Upper lobe of left lung (tissue), 6 donors: ENCODE data around the gene PTCHD4. TPM values are rescaled to one million over a fixed set of nuclear protein-coding genes. Genes with fewer than 3 reads are reported as not detected.

ENCODE experiments used
- ATAC-seq, 2 donors: fragments of 200-7000 bp; cut with Tn5 transposase; one replicate each; pipeline ENCODE4 v1.9.1; 2022; ENCODE audit warnings: mild to moderate bottlenecking in 2 of 2, moderate library complexity in 2 of 2; ENCODE audit not compliant: low FRiP score in 2 of 2
- DNase-seq, 2 donors: peaks; one replicate each; pipeline ENCODE4 v3.0.0-alpha.2; 2019 to 2020
- H3K27ac ChIP-seq, 4 donors: fragments of 200-600 bp; sonication (generic); one replicate each; pipeline ENCODE4 v1.5.1; 2016 to 2019
- H3K27me3 ChIP-seq, 4 donors: fragments of 200-600 bp; sonication (generic); one replicate each; pipeline ENCODE4 v1.5.1; 2017 to 2019
- H3K36me3 ChIP-seq, 4 donors: fragments of 200-600 bp; sonication (generic); one replicate each; pipeline ENCODE4 v1.5.1; 2016 to 2019
- H3K4me1 ChIP-seq, 4 donors: fragments of 200-600 bp; sonication (generic); one replicate each; pipeline ENCODE4 v1.5.1; 2018 to 2019
- H3K4me3 ChIP-seq, 4 donors: fragments of 200-600 bp; sonication (generic); one replicate each; pipeline ENCODE4 v1.5.1; 2017 to 2019; ENCODE audit warnings: mild to moderate bottlenecking in 2 of 4, moderate library complexity in 1 of 4
- H3K9me3 ChIP-seq, 4 donors: fragments of 200-600 bp; sonication (generic); one replicate each; pipeline ENCODE4 v1.5.1; 2018 to 2019
- CTCF ChIP-seq, 6 experiments: fragments of 450-650 bp in 4 of 6; fragments of 200-600 bp in 2 of 6; sonication (generic) in 2 of 6; IDR thresholded peaks; one replicate each; pipeline ENCODE4 v1.5.1; 2016 to 2019; ENCODE audit warnings: antibody characterized with exemption in 6 of 6
- EP300 ChIP-seq, 4 donors: sonication (generic); formaldehyde crosslinking; IDR thresholded peaks; one replicate each; pipeline ENCODE4 v1.5.1; 2017; ENCODE audit warnings: antibody characterized with exemption in 4 of 4, control low read depth in 2 of 4
- POLR2A ChIP-seq, 4 donors: fragments of 450-650 bp; IDR thresholded peaks; one replicate each; pipeline ENCODE4 v1.5.1; 2016 to 2017; ENCODE audit warnings: antibody characterized with exemption in 4 of 4, mild to moderate bottlenecking in 2 of 4
- POLR2AphosphoS5 ChIP-seq, 2 donors: sonication (generic); formaldehyde crosslinking; IDR thresholded peaks; one replicate each; pipeline ENCODE4 v1.5.1; 2017; ENCODE audit warnings: antibody characterized with exemption in 2 of 2
- WGBS, 2 donors: methylation state at CpG; one replicate each; pipeline ENCODE4 v1.1.5; 2017 to 2018; 5-methylcytosine and 5-hydroxymethylcytosine counted together
- total RNA-seq, 6 donors: library from RNA; depleted of rRNA in 4 of 6; stranded (reverse); fragments of >200 nt in 4 of 6; gene quantifications; one replicate each; pipeline versions ENCODE4 v1.1.0 to v1.2.1, GENCODE V29; 2016 to 2021
- donor health status: DM: no; HTN: no; CAD: no; lungs with moderate emphysema.
- donor health status: DM: no; HTN: yes; CAD: no; lungs with severe emphysema.

The PTCHD4 gene
- total RNA-seq, 6 donors from 2014 or later, result 0.15 to 2.1 (median 0.67) TPM

- H3K27ac ChIP-seq, result no peak overlapping the region
- TF ChIP-seq POLR2AphosphoS5 (IDR thresholded peaks at IDR 0.05) (no peak), CTCF (IDR thresholded peaks at IDR 0.05) (peak in 2 of 6 experiments; percentile 12), POLR2A (IDR thresholded peaks at IDR 0.05) (no peak)
- WGBS, 2 donors, result 12 to 18% methylated on average over 1 of the region's 1 CpG
- H3K9me3 ChIP-seq, result no peaks in the 10 kb centered on the region
- H3K27me3 ChIP-seq, result no peaks in the 10 kb centered on the region
- no peaks in the 10 kb centered on the region for H3K4me1 ChIP-seq
- DNase-seq, result no peak
- H3K4me3 ChIP-seq, result no peak overlapping the region
- no peaks in the 10 kb centered on the region for H3K36me3 ChIP-seq
- no peak for ATAC-seq
Observed at GRCh38 chr6:48087448-48087847, 23.5 kb downstream of the PTCHD4 start.

GRCh38 chr6:48086187-48086586 is 24.8 kb downstream of the PTCHD4 start:
- TF ChIP-seq CTCF (IDR thresholded peaks at IDR 0.05) (no peak), POLR2A (IDR thresholded peaks at IDR 0.05) (no peak), EP300 (IDR thresholded peaks at IDR 0.05) (no peak), POLR2AphosphoS5 (IDR thresholded peaks at IDR 0.05) (no peak)
- Histone ChIP-seq H3K36me3 (no peaks in the 10 kb centered on the region), H3K4me3 (no peak overlapping the region), H3K4me1 (no peaks in the 10 kb centered on the region), H3K27ac (no peak overlapping the region), H3K9me3 (no peaks in the 10 kb centered on the region), H3K27me3 (no peaks in the 10 kb centered on the region)
- 83 to 90% methylated on average over 1 of the region's 1 CpG for WGBS, 2 donors
- ATAC-seq (no peak), DNase-seq (no peak)

DNA sequence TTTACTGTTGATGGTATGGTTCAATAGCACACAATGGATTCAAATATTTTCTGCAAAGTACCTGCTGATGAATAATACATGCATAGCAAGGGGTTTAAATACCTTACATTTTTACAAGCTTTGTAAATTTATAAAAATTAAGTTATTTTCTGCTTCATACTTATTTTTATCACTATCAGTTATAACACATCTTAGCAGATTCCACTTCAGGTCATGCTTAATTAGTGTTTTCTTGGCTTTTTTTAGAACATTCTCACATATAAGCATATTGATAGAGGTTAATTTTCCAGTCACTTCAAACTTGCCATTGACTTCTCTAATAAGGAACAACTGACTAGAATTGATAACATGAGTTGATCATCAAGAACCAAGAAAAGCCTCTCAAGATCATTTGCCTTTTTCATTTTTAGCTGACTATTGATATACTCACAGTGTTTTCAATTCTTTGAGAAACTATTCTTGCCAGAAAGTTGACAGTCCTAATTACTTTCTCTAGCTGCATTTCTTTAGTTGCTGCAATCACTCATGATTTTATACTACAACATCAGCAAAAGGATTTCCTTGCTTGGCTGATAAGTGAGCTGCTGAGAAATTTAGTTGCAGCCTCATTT is 25.8 kb downstream of the PTCHD4 start:
- Histone ChIP-seq H3K27me3 (no peaks in the 10 kb centered on the region), H3K4me3 (no peak overlapping the region), H3K4me1 (no peaks in the 10 kb centered on the region), H3K36me3 (no peaks in the 10 kb centered on the region), H3K27ac (no peak overlapping the region), H3K9me3 (no peaks in the 10 kb centered on the region)
- TF ChIP-seq POLR2A (IDR thresholded peaks at IDR 0.05), result no peak
- no peak for TF ChIP-seq EP300 (IDR thresholded peaks at IDR 0.05)
- TF ChIP-seq CTCF (IDR thresholded peaks at IDR 0.05), result no peak
- TF ChIP-seq POLR2AphosphoS5 (IDR thresholded peaks at IDR 0.05), result no peak
- DNase-seq, result no peak
- no peak for ATAC-seq

DNA sequence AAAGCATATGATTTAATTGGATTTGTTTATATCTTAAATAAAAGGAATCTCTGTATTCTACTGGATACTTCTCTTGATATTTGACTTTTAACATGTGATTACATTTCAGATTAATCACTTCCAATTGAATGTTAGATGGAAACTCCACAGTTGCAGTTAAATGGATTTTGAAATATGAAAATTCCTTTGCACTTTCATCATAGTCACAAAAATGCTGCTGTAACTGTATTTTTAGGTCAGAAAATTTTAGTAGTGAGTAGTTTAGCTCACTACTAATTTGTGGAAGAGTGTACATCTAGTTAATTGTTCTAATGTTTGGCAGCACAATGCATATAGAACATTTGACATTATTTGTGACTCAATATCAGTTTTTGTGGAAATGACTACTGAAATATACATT is 26.8 kb downstream of the PTCHD4 start:
- Histone ChIP-seq H3K9me3 (no peaks in the 10 kb centered on the region), H3K36me3 (no peaks in the 10 kb centered on the region), H3K27me3 (no peaks in the 10 kb centered on the region), H3K4me3 (no peak overlapping the region), H3K4me1 (no peaks in the 10 kb centered on the region), H3K27ac (no peak overlapping the region)
- DNase-seq (no peak), ATAC-seq (no peak)
- TF ChIP-seq POLR2A (IDR thresholded peaks at IDR 0.05) (no peak), EP300 (IDR thresholded peaks at IDR 0.05) (no peak), POLR2AphosphoS5 (IDR thresholded peaks at IDR 0.05) (no peak), CTCF (IDR thresholded peaks at IDR 0.05) (no peak)

- no peak for ATAC-seq
- DNase-seq, result no peak
- TF ChIP-seq CTCF (IDR thresholded peaks at IDR 0.05) (no peak), EP300 (IDR thresholded peaks at IDR 0.05) (no peak), POLR2AphosphoS5 (IDR thresholded peaks at IDR 0.05) (no peak), POLR2A (IDR thresholded peaks at IDR 0.05) (no peak)
- Histone ChIP-seq H3K36me3 (no peaks in the 10 kb centered on the region), H3K27me3 (no peaks in the 10 kb centered on the region), H3K9me3 (no peaks in the 10 kb centered on the region), H3K4me3 (no peak overlapping the region), H3K27ac (no peak overlapping the region), H3K4me1 (no peaks in the 10 kb centered on the region)
- WGBS, 2 donors, result 63 to 68% methylated on average over 4 of the region's 4 CpGs
Observed at GRCh38 chr6:48080227-48081009, 30.6 kb downstream of the PTCHD4 start.
